OCI-LY1 (cell line): ENCODE results near the gene MTCP1.

Experiments
- H2AFZ ChIP-seq: fragments of 200-600 bp; sonication (generic), shearing (Covaris generic); 2 replicates; pipeline ENCODE4 v1.6.0; 2014; ENCODE audit warnings: antibody characterized with exemption, mild to moderate bottlenecking, low read length
- H3F3A ChIP-seq: fragments of 200-600 bp; sonication (generic), shearing (Covaris generic); 2 replicates; pipeline ENCODE4 v1.6.0; 2014; ENCODE audit warnings: mild to moderate bottlenecking, antibody characterized with exemption, low read length, moderate library complexity; ENCODE audit not compliant: insufficient read depth
- H3K27ac ChIP-seq: fragments of 200-600 bp; sonication (generic); 2 replicates; pipeline ENCODE4 v1.5.1; 2014; ENCODE audit warnings: low read length, mixed run types, mild to moderate bottlenecking, low read depth; ENCODE audit not compliant: poor library complexity, severe bottlenecking
- H3K27me3 ChIP-seq: fragments of 200-600 bp; sonication (generic); 2 replicates; pipeline ENCODE4 v1.6.0; 2014; ENCODE audit warnings: antibody characterized with exemption, mild to moderate bottlenecking, low read length, moderate library complexity; ENCODE audit not compliant: insufficient read depth
- H3K36me3 ChIP-seq: fragments of 200-600 bp; sonication (generic); 2 replicates; pipeline ENCODE4 v1.6.1; 2014; ENCODE audit warnings: mild to moderate bottlenecking, antibody characterized with exemption, low read length, moderate library complexity, mixed read lengths; ENCODE audit not compliant: insufficient read depth
- H3K4me1 ChIP-seq: fragments of 200-600 bp; sonication (generic); 2 replicates; pipeline ENCODE4 v1.5.1; 2014; ENCODE audit warnings: mild to moderate bottlenecking, low read length, moderate library complexity; ENCODE audit not compliant: insufficient read depth, severe bottlenecking
- H3K4me2 ChIP-seq: fragments of 200-600 bp; sonication (generic), shearing (Covaris generic); 2 replicates; pipeline ENCODE4 v1.6.1; 2014; ENCODE audit warnings: low read length
- H3K4me3 ChIP-seq: fragments of 200-600 bp; sonication (generic); 2 replicates; pipeline ENCODE4 v1.5.1; 2014; ENCODE audit warnings: low read length, low read depth, mild to moderate bottlenecking, mixed read lengths; ENCODE audit not compliant: poor library complexity, severe bottlenecking
- H3K79me2 ChIP-seq: fragments of 200-600 bp; shearing (Covaris generic); 2 replicates; pipeline ENCODE4 v1.6.1; 2016; ENCODE audit warnings: mixed run types, low read length, mixed read lengths; ENCODE audit not compliant: insufficient read depth
- H3K9ac ChIP-seq: fragments of 200-600 bp; sonication (generic), shearing (Covaris generic); 2 replicates; pipeline ENCODE4 v1.6.1; 2014; ENCODE audit warnings: mild to moderate bottlenecking, low read length, mixed read lengths
- H3K9me2 ChIP-seq: fragments of 200-600 bp; sonication (generic), shearing (Covaris generic); 2 replicates; pipeline ENCODE4 v1.6.1; 2014; ENCODE audit warnings: low read depth, mild to moderate bottlenecking, low read length, mixed read lengths
- H3K9me3 ChIP-seq: fragments of 200-600 bp; shearing (Covaris generic); 2 replicates; pipeline ENCODE4 v1.6.1; 2014; ENCODE audit warnings: low read length, mixed read lengths
- H4K20me1 ChIP-seq: fragments of 200-600 bp; sonication (generic), shearing (Covaris generic); 2 replicates; pipeline ENCODE4 v1.6.0; 2016; ENCODE audit warnings: mild to moderate bottlenecking, low read length; ENCODE audit not compliant: insufficient read depth
- CTCF ChIP-seq: fragments of 200-600 bp; sonication (generic), shearing (Covaris generic); IDR thresholded peaks from 2 replicates; pipeline ENCODE4 v1.5.1; 2017; ENCODE audit warnings: mild to moderate bottlenecking, antibody characterized with exemption, low read length, moderate library complexity, mixed read lengths
- EZH2 ChIP-seq: fragments of 200-600 bp; sonication (generic), shearing (Covaris generic); IDR thresholded peaks from 2 replicates; pipeline ENCODE4 v1.8.0; 2017; ENCODE audit warnings: borderline replicate concordance, mixed run types, mild to moderate bottlenecking, antibody characterized with exemption, low read length, moderate library complexity, mixed read lengths

The MTCP1 gene

GRCh38 chrX:155112171-155112570 lies 41.2 kb upstream of the MTCP1 start:
- Histone ChIP-seq H3K27me3 (no peaks in the 10 kb centered on the region), H3K4me3 (no peak overlapping the region), H3K9ac (no peak overlapping the region), H3K4me1 (no peaks in the 10 kb centered on the region), H3K4me2 (no peak overlapping the region), H4K20me1 (no peaks in the 10 kb centered on the region), H2AFZ (no peak overlapping the region), H3K36me3 (peaks cover 21% of the 10 kb centered on the region), H3K79me2 (no peaks in the 10 kb centered on the region), H3K27ac (no peak overlapping the region), H3K9me2 (no peaks in the 10 kb centered on the region), H3F3A (no peaks in the 10 kb centered on the region), H3K9me3 (no peaks in the 10 kb centered on the region)
- no peak for TF ChIP-seq EZH2

- Histone ChIP-seq H3K36me3 (peaks cover 21% of the 10 kb centered on the region), H3K4me3 (no peak overlapping the region)
- TF ChIP-seq EZH2 = no peak
- no peak for TF ChIP-seq CTCF
Measured at GRCh38 chrX:155108427-155108826, 37.5 kb upstream of the MTCP1 start.

GRCh38 chrX:155105919-155106318 lies 35.0 kb upstream of the MTCP1 start:
- H3K9ac ChIP-seq = no peak overlapping the region
- no peak overlapping the region for H3K4me2 ChIP-seq
- H3F3A ChIP-seq = no peaks in the 10 kb centered on the region
- H3K9me2 ChIP-seq = no peaks in the 10 kb centered on the region
- no peak overlapping the region for H3K4me3 ChIP-seq
- H3K36me3 ChIP-seq = peaks cover 14% of the 10 kb centered on the region
- no peaks in the 10 kb centered on the region for H4K20me1 ChIP-seq
- H3K9me3 ChIP-seq = no peaks in the 10 kb centered on the region
- TF ChIP-seq CTCF = no peak
- H3K27me3 ChIP-seq = no peaks in the 10 kb centered on the region
- no peaks in the 10 kb centered on the region for H3K79me2 ChIP-seq
- no peak overlapping the region for H3K27ac ChIP-seq
- H2AFZ ChIP-seq = no peak overlapping the region
- H3K4me1 ChIP-seq = no peaks in the 10 kb centered on the region

More at GRCh38 chrX:155108427-155108826, 37.5 kb upstream of the MTCP1 start:
- H3K4me1 ChIP-seq = no peaks in the 10 kb centered on the region
- no peaks in the 10 kb centered on the region for H3K27me3 ChIP-seq
- no peaks in the 10 kb centered on the region for H3K79me2 ChIP-seq
- no peak overlapping the region for H2AFZ ChIP-seq
- no peaks in the 10 kb centered on the region for H3K9me3 ChIP-seq
- H3F3A ChIP-seq = no peaks in the 10 kb centered on the region
- H3K27ac ChIP-seq = no peak overlapping the region
- no peak overlapping the region for H3K9ac ChIP-seq
- H3K4me2 ChIP-seq = no peak overlapping the region
- H3K9me2 ChIP-seq = no peaks in the 10 kb centered on the region
- no peaks in the 10 kb centered on the region for H4K20me1 ChIP-seq

GRCh38 chrX:155094468-155095061 lies 23.6 kb upstream of the MTCP1 start:
- Histone ChIP-seq H3K9me2 (no peaks in the 10 kb centered on the region), H3K36me3 (peaks cover 18% of the 10 kb centered on the region), H3K9me3 (no peaks in the 10 kb centered on the region), H2AFZ (no peak overlapping the region), H3K4me2 (no peak overlapping the region), H3K4me1 (no peaks in the 10 kb centered on the region), H3K9ac (no peak overlapping the region), H3K4me3 (no peak overlapping the region), H3K27ac (no peak overlapping the region), H3K27me3 (no peaks in the 10 kb centered on the region), H4K20me1 (no peaks in the 10 kb centered on the region), H3F3A (no peaks in the 10 kb centered on the region), H3K79me2 (no peaks in the 10 kb centered on the region)
- peak; percentile 65 for TF ChIP-seq CTCF
- TF ChIP-seq EZH2 = no peak
